Stimulated activated CD8-positive, alpha-beta memory T cell treated with anti-CD3 and anti-CD28 coated beads, Interleukin-15, amount 100 ng/mL, for 24 hours (primary cell): ENCODE measurements around the gene BMERB1.

Experiments used
- DNase-seq: peaks from one replicate; pipeline ENCODE4 v3.0.0-alpha.2; 2020; ENCODE audit warnings: low read depth

BMERB1 gene

GRCh38 chr16:15616012-15616411 lies 181.6 kb downstream of the BMERB1 start:
- DNase-seq, result no peak

- DNase-seq, result no peak
These were observed 182.2 kb downstream of the BMERB1 start for GRCh38 chr16:15616475-15617165.

GRCh38 chr16:15617901-15618300 lies 183.5 kb downstream of the BMERB1 start:
- DNase-seq, result no peak

- no peak for DNase-seq
These were observed 184.0 kb downstream of the BMERB1 start for GRCh38 chr16:15618392-15618791.

- DNase-seq, result no peak
These were observed 186.3 kb downstream of the BMERB1 start for GRCh38 chr16:15620611-15621195.

GRCh38 chr16:15621456-15621855 lies 187.1 kb downstream of the BMERB1 start:
- no peak for DNase-seq

- DNase-seq, result no peak
These were observed 187.5 kb downstream of the BMERB1 start for GRCh38 chr16:15621889-15622288.

GRCh38 chr16:15631730-15632409 lies 197.5 kb downstream of the BMERB1 start:
- DNase-seq, result no peak

- DNase-seq, result no peak
These were observed 201.5 kb downstream of the BMERB1 start for GRCh38 chr16:15635926-15636325.

GRCh38 chr16:15636392-15636873 lies 202.0 kb downstream of the BMERB1 start:
- DNase-seq, result no peak
